Measurements from ENCODE around the gene PACSIN2.
"Not testable (repeated sequence)": the region's sequence is repeated elsewhere in the genome, so short reads cannot be mapped to it uniquely, and the experiment has no call there.

PACSIN2 gene

GRCh38 chr22:43014869-43015676 is at the start of gene PACSIN2:
Gene PACSIN2, minus strand, starts transcription at chr22:43015149. Its CDS starts 103,069 bp downstream, at chr22:42912080.
- peak; percentile 98 for DNase-seq (ENCODE audit: low read depth)

DNA sequence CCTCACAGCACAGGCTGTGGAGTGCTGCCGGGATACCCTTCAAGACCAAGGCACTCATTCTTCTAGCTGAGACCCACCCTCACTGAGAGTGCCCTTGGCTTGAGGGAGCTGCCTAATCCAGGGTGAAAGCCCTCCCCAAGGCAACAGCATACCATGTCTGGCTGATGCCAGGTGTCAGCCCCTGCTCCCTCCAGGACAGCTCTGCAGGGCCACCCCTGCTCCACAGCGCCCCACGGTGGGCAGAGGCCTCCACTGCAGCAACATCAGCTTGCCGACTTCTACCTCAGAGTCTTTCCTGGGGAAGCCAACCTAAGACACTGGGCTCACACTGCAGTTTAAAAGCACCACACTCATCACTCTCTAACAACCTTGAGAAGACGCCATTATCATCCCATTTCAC is 45.2 kb upstream of the PACSIN2 start:
- DNase-seq (ENCODE audit: low read depth): no peak

GRCh38 chr22:43057641-43058040 is 42.7 kb upstream of the PACSIN2 start:
- DNase-seq (ENCODE audit: low read depth): no peak

DNA sequence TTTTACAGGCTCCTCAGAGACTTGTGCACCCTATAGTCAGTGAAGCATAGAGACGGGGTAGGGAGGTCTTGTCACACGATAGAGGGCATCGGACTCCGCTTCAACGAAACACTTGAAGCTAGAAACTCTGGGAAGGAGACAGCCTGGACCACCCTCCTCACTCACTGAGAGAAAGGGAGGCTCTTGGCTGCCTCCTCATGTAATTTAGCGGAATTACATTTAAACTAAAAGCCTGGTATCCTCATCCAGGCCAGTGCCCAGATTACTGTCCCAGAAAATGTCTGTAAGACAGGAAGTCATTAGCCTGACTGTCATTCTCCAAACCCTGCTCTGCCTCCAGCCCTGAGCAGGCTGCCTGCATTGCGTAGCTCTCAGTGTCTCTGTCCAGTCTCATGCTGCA is 38.2 kb upstream of the PACSIN2 start:
- no peak for DNase-seq (ENCODE audit: low read depth)

- DNase-seq (ENCODE audit: low read depth): no peak
Measured at GRCh38 chr22:43050995-43051394, 36.0 kb upstream of the PACSIN2 start.

- DNase-seq (ENCODE audit: low read depth): no peak
Measured at GRCh38 chr22:43047605-43048004, 32.7 kb upstream of the PACSIN2 start.

DNA sequence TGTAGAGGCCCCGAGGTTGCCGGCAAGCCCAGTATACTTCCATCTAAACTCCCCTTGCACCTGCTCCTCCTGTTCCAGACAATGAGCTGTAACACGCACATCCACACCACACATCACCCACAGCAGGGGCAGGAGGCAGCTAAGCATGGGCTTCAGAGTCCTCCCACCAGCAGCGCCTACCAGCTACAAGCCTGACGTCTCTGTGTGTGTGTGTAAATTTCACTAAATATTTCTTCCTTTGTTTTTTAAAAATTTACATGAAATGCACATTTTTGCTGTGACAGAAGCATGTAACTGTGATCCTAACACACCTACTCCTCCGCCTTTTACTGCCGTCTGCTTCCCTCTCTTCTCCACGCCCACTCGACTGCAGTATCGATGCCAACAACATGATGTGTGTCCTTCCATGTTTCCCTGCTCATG is 29.4 kb upstream of the PACSIN2 start:
- no peak for DNase-seq (ENCODE audit: low read depth)

GRCh38 chr22:43042101-43042780 is 27.3 kb upstream of the PACSIN2 start:
- DNase-seq (ENCODE audit: low read depth): no peak

- DNase-seq (ENCODE audit: low read depth): no peak
Measured at GRCh38 chr22:43039800-43040199, 24.9 kb upstream of the PACSIN2 start.

GRCh38 chr22:43038325-43038724 is 23.4 kb upstream of the PACSIN2 start:
- no peak for DNase-seq (ENCODE audit: low read depth)

GRCh38 chr22:43036282-43036829 is 21.4 kb upstream of the PACSIN2 start:
- no peak for DNase-seq (ENCODE audit: low read depth)

GRCh38 chr22:43035250-43035649 is 20.3 kb upstream of the PACSIN2 start:
- no peak for DNase-seq (ENCODE audit: low read depth)

GRCh38 chr22:43031617-43032016 is 16.7 kb upstream of the PACSIN2 start:
- DNase-seq (ENCODE audit: low read depth): no peak

DNA sequence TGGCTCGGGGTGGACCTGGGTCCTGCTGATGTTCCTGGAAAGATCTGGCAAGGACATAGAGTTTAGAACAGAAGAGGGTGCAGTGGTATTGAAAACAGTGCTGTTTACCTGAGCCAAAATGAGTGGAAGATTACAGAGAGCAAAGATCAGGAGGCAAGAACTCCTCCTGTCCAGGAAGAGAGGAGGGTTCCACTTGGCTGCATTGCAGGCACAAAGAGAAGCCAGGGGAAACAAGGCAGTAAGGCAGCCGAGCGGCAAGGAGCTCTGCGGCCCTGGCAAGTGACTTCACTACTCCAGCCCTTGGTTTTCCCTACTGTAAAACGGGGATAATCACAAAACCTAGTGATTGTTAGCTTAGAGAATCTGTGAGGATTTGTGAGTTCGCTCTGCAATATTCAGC is 3.7 kb upstream of the PACSIN2 start:
- DNase-seq (ENCODE audit: low read depth): no peak

GRCh38 chr22:43017525-43018460 is 2.8 kb upstream of the PACSIN2 start:
- no peak for DNase-seq (ENCODE audit: low read depth)

GRCh38 chr22:43016150-43016549 is 1.2 kb upstream of the PACSIN2 start:
- DNase-seq (ENCODE audit: low read depth): not testable (repeated sequence)

DNA sequence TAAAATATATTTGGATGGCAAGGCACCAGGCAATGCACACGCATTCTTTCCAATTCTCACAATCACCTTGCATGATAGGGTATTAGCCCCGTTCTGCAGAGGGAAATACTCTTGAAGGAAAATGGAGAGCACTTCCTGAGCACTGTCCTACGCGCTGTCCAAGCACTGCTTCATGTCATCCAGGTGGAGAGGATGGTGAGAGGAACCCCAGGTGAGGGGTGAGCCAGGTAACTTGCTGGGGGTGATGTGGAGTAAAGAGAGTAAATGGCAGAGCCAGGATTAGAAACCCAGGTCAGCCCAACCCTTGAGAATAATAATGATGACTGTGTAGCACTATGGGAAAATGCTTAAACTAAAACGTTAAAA is 711 bp upstream of the PACSIN2 start:
- DNase-seq (ENCODE audit: low read depth): no peak

DNA sequence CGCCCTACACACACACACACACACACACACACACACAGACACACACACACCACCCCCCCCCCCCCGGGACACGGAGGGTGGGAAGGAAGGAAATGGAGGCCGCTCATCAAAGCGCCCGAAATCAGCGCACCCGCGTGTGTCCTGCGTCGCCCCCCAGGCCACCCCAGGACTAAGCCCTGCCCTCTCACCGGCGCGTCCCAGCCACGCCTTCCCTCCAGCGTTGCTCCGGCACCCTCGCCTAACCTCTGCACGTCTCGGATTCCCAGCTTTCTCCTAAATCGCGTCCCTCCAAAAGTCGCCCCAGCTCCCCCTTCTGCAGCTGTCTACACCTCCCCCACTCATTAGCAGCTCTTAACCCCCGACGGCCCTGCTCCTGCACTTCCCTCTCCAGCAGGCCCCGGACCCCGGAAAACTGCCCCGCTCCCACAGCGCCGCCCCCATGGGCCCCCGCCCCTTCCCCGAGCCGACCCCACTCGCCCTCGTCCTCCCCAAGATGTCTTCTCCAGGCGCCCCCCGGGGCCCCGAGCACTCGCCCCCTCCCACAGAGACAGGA is 557 bp downstream of the PACSIN2 start:
- no peak for DNase-seq (ENCODE audit: low read depth)

DNA sequence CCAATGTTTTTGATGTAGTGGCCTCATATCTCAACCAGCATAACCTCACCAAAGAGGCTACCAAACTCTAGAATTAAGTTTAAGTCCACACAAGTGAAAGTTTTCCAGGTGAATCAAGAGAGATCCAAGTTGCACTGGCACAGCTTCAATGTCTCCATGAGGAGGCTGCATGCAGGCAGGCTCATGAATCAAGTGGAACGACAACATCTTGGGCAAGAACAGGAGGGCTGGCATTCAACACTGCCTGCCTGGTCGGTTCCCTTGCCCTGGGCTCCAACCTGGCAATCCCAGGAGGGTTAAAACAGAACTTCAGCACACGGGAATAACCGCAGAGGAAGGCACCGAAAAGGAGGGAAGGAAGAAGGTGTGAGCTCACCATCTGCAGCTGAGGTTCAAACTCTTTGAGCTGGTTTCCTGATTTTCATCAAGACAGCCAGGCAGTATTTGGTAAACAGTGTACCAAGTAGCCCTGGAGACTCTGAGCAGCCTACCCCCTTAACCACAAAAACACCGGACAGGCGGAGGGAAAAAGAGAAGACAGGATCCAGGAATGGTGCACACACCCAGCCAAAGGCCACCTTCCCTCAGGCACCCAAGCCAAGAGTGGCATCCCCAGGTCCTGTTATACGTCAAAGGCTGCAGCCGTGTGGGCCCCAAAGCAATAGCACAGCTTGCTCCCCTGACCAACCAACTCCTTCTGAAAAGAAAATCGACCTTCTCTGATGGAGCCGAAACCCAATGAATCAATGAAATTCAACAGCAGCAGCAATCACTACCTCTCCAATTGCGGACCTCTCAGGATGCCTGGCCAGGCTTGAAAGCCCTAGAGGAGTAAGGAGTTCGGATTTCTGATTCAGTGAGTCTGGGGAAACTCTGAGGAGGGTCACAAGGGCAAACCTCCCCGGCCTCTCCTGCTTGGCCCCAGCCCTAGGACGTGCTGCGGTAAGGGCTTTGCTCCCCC is 1.3 kb downstream of the PACSIN2 start:
- no peak for DNase-seq (ENCODE audit: low read depth)

DNA sequence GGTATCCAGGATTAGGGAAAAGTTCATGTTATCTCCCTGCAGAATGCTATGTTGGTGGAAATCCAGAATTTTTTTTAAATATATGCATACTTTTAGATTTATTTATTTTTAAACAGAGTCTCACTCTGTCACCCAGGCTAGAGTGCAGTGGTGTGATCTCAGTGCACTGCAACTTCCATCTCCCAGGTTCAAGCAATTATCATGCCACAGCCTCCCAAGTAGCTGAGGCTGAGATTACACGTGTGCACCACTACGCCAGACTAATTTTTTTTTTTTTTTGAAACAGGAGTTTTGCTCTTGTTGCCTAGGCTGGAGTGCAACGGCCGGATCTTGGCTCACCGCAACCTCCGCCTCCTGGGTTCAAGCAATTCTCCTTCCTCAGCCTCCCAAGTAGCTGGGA is 2.6 kb downstream of the PACSIN2 start:
- DNase-seq (ENCODE audit: low read depth): no peak

- no peak for DNase-seq (ENCODE audit: low read depth)
Measured at GRCh38 chr22:43011079-43011478, 3.9 kb downstream of the PACSIN2 start.
